Fibroblast of lung (primary cell): Measurements from ENCODE around the gene LRP8.

Source experiments
- EZH2 ChIP-seq: IDR thresholded peaks from 2 replicates; pipeline ENCODE4 v1.5.1; 2012; ENCODE audit warnings: low read length, control low read depth, mild to moderate bottlenecking; ENCODE audit errors: missing control alignments
- TF ChIP-seq, protein P1 (sequence below), 2 donors: IDR thresholded peaks in 1 of 2; conservative IDR thresholded peaks in 1 of 2; 1 replicate in 1 of 2; 2 replicates in 1 of 2; pipeline ENCODE4 v1.5.1; 2011 to 2012; ENCODE audit warnings: low read length in 2 of 2, control low read depth in 1 of 2, inconsistent platforms in 1 of 2, low read depth in 1 of 2, mild to moderate bottlenecking in 1 of 2

DNA sequence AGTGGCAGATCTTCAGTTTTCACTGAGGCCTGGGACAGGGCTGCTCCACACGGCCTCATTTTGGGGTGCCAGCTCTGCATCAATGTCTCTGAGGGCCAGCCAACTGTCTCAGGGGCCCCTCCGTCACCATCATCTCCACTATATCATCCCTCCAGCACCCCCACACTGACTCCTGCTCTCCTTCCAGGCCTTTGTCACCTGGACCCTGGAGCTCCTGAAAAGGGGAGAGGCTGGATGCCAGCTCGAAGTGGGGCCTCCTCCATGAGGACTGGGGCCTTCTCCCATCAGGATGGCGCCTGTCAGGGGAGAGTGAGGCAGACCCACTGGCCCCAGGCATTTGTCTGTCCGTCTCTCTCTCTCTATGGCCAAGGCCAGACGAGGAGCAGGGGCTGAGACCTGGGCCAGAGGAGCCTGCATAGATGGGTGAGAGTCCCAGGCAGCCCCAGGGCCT is 44.7 kb upstream of the LRP8 start:
- TF ChIP-seq EZH2 = no peak
- TF ChIP-seq, protein P1, sequence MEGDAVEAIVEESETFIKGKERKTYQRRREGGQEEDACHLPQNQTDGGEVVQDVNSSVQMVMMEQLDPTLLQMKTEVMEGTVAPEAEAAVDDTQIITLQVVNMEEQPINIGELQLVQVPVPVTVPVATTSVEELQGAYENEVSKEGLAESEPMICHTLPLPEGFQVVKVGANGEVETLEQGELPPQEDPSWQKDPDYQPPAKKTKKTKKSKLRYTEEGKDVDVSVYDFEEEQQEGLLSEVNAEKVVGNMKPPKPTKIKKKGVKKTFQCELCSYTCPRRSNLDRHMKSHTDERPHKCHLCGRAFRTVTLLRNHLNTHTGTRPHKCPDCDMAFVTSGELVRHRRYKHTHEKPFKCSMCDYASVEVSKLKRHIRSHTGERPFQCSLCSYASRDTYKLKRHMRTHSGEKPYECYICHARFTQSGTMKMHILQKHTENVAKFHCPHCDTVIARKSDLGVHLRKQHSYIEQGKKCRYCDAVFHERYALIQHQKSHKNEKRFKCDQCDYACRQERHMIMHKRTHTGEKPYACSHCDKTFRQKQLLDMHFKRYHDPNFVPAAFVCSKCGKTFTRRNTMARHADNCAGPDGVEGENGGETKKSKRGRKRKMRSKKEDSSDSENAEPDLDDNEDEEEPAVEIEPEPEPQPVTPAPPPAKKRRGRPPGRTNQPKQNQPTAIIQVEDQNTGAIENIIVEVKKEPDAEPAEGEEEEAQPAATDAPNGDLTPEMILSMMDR (conservative IDR thresholded peaks at IDR 0.05 in 1 of 2, IDR thresholded peaks at IDR 0.05 in 1 of 2; ENCODE audit: low read depth in 1 of 2, low read length in 2 of 2) = no peak
